ENCODE measurements around the gene RENBP.

The RENBP gene

DNA sequence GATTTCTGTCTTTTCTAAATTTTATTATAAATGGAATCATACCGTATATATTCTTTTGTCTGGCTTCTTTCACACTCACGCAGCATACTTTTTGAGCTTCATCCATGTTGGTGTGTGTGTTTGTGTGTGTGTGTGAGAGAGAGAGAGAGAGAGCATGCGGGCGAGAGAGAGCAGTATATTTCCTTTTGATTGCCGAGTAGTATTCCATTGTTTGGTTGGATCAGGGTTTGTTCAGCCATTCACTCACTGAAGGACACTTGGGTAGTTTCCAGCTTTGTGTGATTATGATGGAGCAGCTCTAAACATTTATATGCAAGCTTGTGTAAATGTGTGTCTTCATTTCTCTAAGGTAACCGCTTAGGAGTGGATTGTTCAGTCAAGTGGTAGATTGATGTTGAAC, 55.3 kb downstream of the RENBP start:
- Histone ChIP-seq H3K9ac (ENCODE audit: low read length) (no peak overlapping the region), H3K9me2 (replicated peaks; ENCODE audit: insufficient read depth, low read length) (no peaks in the 10 kb centered on the region), H3F3A (ENCODE audit: insufficient read depth, low read length) (no peaks in the 10 kb centered on the region), H3K9me3 (replicated peaks; ENCODE audit: insufficient read depth, low read length) (no peaks in the 10 kb centered on the region), H3K4me1 (ENCODE audit: low read length) (no peaks in the 10 kb centered on the region), H2AFZ (ENCODE audit: low read length) (no peak overlapping the region), H3K4me2 (ENCODE audit: low read depth, low read length) (no peak overlapping the region), H3K27ac (ENCODE audit: low read length) (no peak overlapping the region), H4K20me1 (ENCODE audit: insufficient read depth, low read length) (no peaks in the 10 kb centered on the region), H3K79me2 (ENCODE audit: low read length) (no peaks in the 10 kb centered on the region), H3K4me3 (ENCODE audit: low read length) (no peak overlapping the region), H3K27me3 (replicated peaks; ENCODE audit: insufficient read depth, low read length) (peaks cover 22% of the 10 kb centered on the region), H3K36me3 (replicated peaks; ENCODE audit: insufficient read depth, low read length) (no peaks in the 10 kb centered on the region)
- TF ChIP-seq EZH2phosphoT487 (IDR thresholded peaks at IDR 0.05; ENCODE audit: low read length), result no peak
- TF ChIP-seq EZH2 (optimal IDR thresholded peaks at IDR 0.05; ENCODE audit: low read depth, low read length), result no peak
- TF ChIP-seq, protein P1, sequence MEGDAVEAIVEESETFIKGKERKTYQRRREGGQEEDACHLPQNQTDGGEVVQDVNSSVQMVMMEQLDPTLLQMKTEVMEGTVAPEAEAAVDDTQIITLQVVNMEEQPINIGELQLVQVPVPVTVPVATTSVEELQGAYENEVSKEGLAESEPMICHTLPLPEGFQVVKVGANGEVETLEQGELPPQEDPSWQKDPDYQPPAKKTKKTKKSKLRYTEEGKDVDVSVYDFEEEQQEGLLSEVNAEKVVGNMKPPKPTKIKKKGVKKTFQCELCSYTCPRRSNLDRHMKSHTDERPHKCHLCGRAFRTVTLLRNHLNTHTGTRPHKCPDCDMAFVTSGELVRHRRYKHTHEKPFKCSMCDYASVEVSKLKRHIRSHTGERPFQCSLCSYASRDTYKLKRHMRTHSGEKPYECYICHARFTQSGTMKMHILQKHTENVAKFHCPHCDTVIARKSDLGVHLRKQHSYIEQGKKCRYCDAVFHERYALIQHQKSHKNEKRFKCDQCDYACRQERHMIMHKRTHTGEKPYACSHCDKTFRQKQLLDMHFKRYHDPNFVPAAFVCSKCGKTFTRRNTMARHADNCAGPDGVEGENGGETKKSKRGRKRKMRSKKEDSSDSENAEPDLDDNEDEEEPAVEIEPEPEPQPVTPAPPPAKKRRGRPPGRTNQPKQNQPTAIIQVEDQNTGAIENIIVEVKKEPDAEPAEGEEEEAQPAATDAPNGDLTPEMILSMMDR (IDR thresholded peaks at IDR 0.05; ENCODE audit: low read length), result no peak
- DNase-seq, result no peak

DNA sequence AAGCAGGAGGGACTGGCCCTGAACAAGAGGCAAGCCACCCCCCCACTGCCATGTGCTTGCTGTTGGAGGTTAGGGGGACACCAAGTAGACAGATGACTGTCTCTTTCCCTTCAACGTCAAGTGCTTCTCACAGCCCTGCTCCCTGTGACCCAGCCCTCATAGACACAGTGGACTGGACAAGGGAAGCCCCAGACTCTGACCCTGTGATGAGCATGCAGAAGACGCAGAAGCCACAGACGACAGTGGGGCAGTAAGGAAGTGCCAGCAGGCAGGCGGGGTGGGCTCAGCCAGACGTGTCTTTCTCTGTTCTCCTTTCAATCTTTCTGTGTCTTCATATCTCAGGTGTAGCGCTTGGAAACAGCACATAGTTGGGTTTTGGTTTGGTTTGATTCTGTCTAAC, 56.1 kb downstream of the RENBP start:
- no peaks in the 10 kb centered on the region for H3K36me3 ChIP-seq (replicated peaks; ENCODE audit: insufficient read depth, low read length)
- no peak overlapping the region for H3K27ac ChIP-seq (ENCODE audit: low read length)
- no peak overlapping the region for H2AFZ ChIP-seq (ENCODE audit: low read length)
- H3K79me2 ChIP-seq (ENCODE audit: low read length), result no peaks in the 10 kb centered on the region
- peaks cover 22% of the 10 kb centered on the region for H3K27me3 ChIP-seq (replicated peaks; ENCODE audit: insufficient read depth, low read length)
- no peaks in the 10 kb centered on the region for H3K4me1 ChIP-seq (ENCODE audit: low read length)
- H3K9me3 ChIP-seq (replicated peaks; ENCODE audit: insufficient read depth, low read length), result no peaks in the 10 kb centered on the region
- no peaks in the 10 kb centered on the region for H4K20me1 ChIP-seq (ENCODE audit: insufficient read depth, low read length)
- H3K4me2 ChIP-seq (ENCODE audit: low read depth, low read length), result no peak overlapping the region
- H3F3A ChIP-seq (ENCODE audit: insufficient read depth, low read length), result no peaks in the 10 kb centered on the region
- no peak overlapping the region for H3K9ac ChIP-seq (ENCODE audit: low read length)
- no peak overlapping the region for H3K4me3 ChIP-seq (ENCODE audit: low read length)
- DNase-seq, result no peak
- H3K9me2 ChIP-seq (replicated peaks; ENCODE audit: insufficient read depth, low read length), result no peaks in the 10 kb centered on the region
- TF ChIP-seq, protein P1 (IDR thresholded peaks at IDR 0.05; ENCODE audit: low read length), result no peak
- TF ChIP-seq EZH2 (optimal IDR thresholded peaks at IDR 0.05; ENCODE audit: low read depth, low read length), result no peak
- no peak for TF ChIP-seq EZH2phosphoT487 (IDR thresholded peaks at IDR 0.05; ENCODE audit: low read length)

DNA sequence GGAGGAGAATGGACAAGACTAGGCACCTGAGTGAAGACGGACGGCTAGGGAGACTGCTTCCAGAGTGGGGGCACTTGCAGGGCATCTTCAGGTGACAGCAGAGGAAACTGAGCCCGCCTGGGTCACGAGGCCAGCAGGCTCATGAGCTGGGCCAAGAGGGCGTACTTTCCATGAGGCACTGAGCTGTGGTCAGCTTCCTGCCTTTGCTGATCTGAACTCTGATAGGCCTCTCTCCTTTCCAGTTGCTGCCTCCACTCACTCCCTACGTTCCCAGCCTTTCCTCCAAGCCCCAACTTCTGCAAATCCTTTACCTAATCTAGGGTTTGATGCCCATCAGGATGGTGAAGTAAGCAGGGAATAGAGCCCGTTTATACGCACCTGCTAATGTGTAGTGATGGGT, 57.1 kb downstream of the RENBP start:
- Histone ChIP-seq H3K27me3 (replicated peaks; ENCODE audit: insufficient read depth, low read length) (peaks cover 22% of the 10 kb centered on the region), H3K9me2 (replicated peaks; ENCODE audit: insufficient read depth, low read length) (no peaks in the 10 kb centered on the region), H3K9ac (ENCODE audit: low read length) (no peak overlapping the region), H2AFZ (ENCODE audit: low read length) (no peak overlapping the region), H3F3A (ENCODE audit: insufficient read depth, low read length) (no peaks in the 10 kb centered on the region), H3K36me3 (replicated peaks; ENCODE audit: insufficient read depth, low read length) (no peaks in the 10 kb centered on the region), H3K4me2 (ENCODE audit: low read depth, low read length) (no peak overlapping the region), H3K9me3 (replicated peaks; ENCODE audit: insufficient read depth, low read length) (no peaks in the 10 kb centered on the region), H3K4me3 (ENCODE audit: low read length) (no peak overlapping the region), H3K27ac (ENCODE audit: low read length) (no peak overlapping the region), H4K20me1 (ENCODE audit: insufficient read depth, low read length) (no peaks in the 10 kb centered on the region), H3K79me2 (ENCODE audit: low read length) (no peaks in the 10 kb centered on the region), H3K4me1 (ENCODE audit: low read length) (no peaks in the 10 kb centered on the region)
- TF ChIP-seq EZH2 (optimal IDR thresholded peaks at IDR 0.05; ENCODE audit: low read depth, low read length) (no peak), EZH2phosphoT487 (IDR thresholded peaks at IDR 0.05; ENCODE audit: low read length) (no peak)
- TF ChIP-seq, protein P1 (IDR thresholded peaks at IDR 0.05; ENCODE audit: low read length), result no peak
- DNase-seq, result no peak

Data from MM.1S (cell line).